Measurements from ENCODE around the gene NR0B2. TPM values are rescaled to one million over a fixed set of nuclear protein-coding genes. Genes with fewer than 3 reads are reported as not detected.

Gene NR0B2
- total and polyA plus RNA-seq, 2 of the 13 experiments (the other 11 are each of a cell fraction or from before 2014, with no cell fraction given), result 72.5 to 133 TPM

- 0 out of 2 replicates have a peak, but pooled peaks have one; percentile 37 for TF ChIP-seq IRF9 (CRISPR knock-in tag; IDR thresholded peaks at IDR 0.05; ENCODE audit: borderline replicate concordance)
- no peak for TF ChIP-seq ZNF362 (CRISPR knock-in tag; IDR thresholded peaks at IDR 0.05; ENCODE audit: borderline replicate concordance)
- no peak for TF ChIP-seq ZNF572 (CRISPR knock-in tag; IDR thresholded peaks at IDR 0.05)
- peak; percentile 72 for TF ChIP-seq RARA (CRISPR knock-in tag; IDR thresholded peaks at IDR 0.05)
- peak; percentile 38; the same call in 1 of the 2 replicates for TF ChIP-seq ISL2 (CRISPR knock-in tag; IDR thresholded peaks at IDR 0.05)
- TF ChIP-seq LCORL (IDR thresholded peaks at IDR 0.05), result no peak
- peak; percentile 41; the same call in 1 of the 2 replicates for TF ChIP-seq LCORL (CRISPR knock-in tag; IDR thresholded peaks at IDR 0.05)
- TF ChIP-seq FUBP1 (CRISPR knock-in tag; IDR thresholded peaks at IDR 0.05; ENCODE audit: borderline replicate concordance), result no peak
- no peak for TF ChIP-seq AHR (CRISPR knock-in tag; IDR thresholded peaks at IDR 0.05)
- peak; percentile 75; the same call in 1 of the 2 replicates for TF ChIP-seq MTA1 (CRISPR knock-in tag; IDR thresholded peaks at IDR 0.05; ENCODE audit: borderline replicate concordance)
- TF ChIP-seq ZBTB44 (CRISPR knock-in tag; IDR thresholded peaks at IDR 0.05), result no peak
- peak; percentile 96 for TF ChIP-seq ZNF687 (CRISPR knock-in tag; IDR thresholded peaks at IDR 0.05)
- TF ChIP-seq HNRNPUL1 (IDR thresholded peaks at IDR 0.05; ENCODE audit: low read depth, low read length), result no peak
- no peak; the same call in 1 of the 2 replicates for TF ChIP-seq NR2F6 (IDR thresholded peaks at IDR 0.05)
- TF ChIP-seq NR2F6 (CRISPR knock-in tag; IDR thresholded peaks at IDR 0.05), result peak; percentile 41; the same call in 1 of the 2 replicates
These were observed 1.5 kb upstream of the NR0B2 start (continued) for GRCh38 chr1:26915204-26915842.

All from HepG2 (cell line).